ENCODE measurements around the gene CCDC92.
A peak's percentile ranks its signal among the peaks of the same experiment; 100 is the strongest.
"Not testable (repeated sequence)": the region's sequence is repeated elsewhere in the genome, so short reads cannot be mapped to it uniquely, and the experiment has no call there.

Gene CCDC92

DNA sequence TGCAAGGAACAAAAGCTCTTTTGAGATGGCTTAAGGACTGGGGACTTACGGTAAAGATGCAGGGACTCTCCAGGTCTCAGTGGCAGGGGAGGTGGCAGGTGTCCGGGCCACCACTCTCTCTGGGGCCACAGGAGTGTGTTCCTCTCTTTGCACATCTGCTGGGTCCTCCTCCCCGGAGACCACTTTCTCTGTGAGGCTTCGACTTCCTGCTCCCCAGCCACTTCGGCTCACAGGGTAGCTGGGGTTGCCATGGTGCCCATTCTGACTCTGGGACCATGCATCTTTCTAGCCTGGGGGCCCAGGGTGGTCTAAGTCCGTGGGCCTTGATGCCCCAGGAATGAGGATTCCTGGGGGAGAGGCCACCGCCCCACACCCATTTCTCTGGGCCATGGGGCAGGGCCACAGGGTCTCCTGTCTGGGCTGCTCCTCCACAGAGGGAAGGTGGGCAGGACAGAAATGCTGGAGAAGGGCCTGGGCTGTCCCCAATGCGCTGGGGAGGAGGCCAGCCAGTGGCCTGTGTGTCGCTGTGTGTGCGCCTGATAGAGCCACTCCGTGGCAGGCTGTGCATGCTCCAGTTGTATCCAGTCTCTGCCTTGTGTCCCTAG, 38.5 kb downstream of the CCDC92 start:
- DNase-seq = no peak

GRCh38 chr12:123933214-123933613, 39.4 kb downstream of the CCDC92 start:
- DNase-seq = no peak

DNA sequence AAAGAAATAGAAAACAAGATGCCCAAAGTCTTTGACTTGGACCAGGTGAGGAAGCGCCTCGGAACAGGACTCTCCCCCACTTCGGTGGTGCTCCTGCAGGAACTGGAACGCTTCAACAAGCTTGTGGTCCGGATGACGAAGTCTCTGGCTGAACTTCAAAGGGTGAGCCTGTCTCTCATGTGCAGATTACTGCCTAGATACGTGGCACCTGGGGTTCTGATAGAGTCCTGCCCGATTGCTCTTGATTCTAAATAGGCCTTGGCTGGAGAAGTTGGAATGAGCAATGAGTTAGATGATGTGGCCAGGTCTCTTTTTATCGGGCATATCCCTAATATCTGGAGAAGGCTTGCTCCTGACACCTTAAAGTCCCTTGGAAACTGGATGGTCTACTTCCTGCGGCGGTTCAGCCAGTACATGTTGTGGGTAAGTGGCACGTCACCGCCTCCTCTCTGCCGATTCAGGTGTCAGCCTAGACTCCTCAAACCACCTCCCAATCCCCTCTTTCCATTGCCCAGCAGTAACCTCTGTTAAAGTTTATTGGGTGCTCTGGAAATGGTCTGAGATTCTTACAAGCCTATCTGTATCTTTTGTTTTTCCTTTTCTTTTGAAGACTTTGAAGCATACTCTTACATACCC, 40.8 kb downstream of the CCDC92 start:
- DNase-seq = no peak

DNA sequence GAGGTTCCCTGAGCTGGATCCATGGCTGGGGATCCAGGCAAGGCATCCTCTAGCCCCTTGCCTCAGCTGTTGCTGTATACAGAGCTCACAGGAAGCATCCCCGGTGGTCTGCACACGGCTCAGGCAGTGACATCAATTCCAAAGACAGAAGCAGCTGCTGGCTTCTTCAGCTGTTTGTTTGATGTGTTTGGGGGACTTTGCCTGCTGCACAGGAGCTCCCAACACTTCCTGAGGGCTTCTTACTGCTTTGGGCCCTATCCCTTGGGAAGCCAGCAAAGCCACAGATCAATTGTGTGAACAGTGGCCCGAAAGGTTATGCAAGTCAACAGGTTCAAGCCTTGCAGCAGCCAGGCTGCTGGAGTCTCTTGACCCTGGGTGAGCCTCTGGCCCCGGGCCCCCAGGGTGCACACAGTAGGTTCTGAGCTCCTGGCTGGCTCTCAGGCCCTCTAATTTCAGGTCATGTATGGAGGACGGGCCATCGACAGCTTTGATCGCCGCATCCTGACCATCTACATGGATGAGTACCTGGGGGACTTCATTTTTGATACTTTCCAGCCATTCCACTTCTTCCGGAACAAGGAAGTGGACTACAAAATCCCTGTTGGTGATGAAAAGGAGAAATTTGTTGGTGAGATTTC, 42.6 kb downstream of the CCDC92 start:
- DNase-seq = no peak

- no peak for DNase-seq
Measured at GRCh38 chr12:123928897-123929296, 43.7 kb downstream of the CCDC92 start.

- peak; percentile 37 for DNase-seq
Measured at GRCh38 chr12:123928274-123928865, 44.3 kb downstream of the CCDC92 start.

GRCh38 chr12:123924539-123924938, 48.1 kb downstream of the CCDC92 start:
- no peak for DNase-seq

GRCh38 chr12:123923927-123924326, 48.7 kb downstream of the CCDC92 start:
- DNase-seq = no peak

DNA sequence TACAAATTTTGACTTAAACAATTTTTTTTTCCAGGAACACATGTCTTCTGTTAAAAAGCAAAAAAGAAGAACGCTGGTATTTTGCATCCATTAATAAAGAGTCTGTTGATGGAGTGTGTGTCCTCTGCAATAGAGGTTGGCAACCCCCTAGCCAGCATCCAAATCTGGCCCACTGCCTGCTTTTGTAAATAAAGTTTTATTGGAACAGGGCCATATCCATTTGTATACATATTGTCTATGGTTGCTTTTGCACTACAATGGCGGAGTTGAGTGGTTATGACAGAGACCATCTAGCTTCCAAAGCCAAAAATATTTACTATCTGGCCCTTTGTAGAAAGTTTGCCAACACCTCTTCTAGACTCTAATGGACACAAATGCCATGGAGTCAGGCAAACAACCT, 49.6 kb downstream of the CCDC92 start:
- no peak for DNase-seq

DNA sequence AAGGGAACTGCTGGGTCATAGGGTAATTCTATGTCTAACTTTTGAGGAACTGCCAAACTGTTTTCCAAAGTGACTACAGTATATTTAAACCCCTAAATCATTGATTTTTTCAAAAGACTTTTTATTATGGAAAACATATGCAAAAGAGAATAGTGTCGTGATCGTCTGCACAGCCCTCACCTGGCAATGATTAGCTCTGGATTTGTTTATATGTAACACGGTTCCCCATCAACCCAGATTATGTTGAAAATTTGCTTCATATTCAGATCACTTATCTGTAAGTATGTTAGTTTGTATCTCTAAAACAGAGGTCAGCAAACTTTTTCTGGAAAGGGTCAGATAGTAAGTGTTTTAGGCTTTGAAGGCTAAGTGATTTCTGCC, 52.7 kb downstream of the CCDC92 start:
- DNase-seq = no peak

DNA sequence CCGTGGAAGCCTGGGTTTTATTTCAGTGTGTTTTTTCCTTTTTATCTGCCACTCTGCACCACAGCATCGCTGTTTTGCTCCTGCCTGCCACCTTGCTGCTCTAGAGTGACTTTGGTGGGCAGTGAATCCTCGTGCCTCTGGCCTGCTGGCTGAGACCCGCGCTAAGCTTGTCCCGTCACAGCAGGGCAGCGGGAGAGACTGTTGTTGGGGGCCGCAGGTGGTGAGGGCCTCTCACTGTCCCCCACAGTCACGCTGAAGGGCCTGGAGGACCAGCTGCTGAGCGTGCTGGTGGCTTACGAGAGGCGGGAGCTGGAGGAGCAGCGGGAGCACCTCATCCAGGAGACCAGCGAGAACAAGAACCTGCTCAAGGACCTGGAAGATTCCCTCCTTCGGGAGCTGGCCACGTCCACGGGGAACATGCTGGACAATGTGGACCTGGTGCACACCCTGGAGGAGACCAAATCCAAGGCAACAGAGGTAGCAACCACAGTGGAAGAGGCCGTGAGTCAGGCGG, 55.2 kb downstream of the CCDC92 start:
- DNase-seq = no peak

DNA sequence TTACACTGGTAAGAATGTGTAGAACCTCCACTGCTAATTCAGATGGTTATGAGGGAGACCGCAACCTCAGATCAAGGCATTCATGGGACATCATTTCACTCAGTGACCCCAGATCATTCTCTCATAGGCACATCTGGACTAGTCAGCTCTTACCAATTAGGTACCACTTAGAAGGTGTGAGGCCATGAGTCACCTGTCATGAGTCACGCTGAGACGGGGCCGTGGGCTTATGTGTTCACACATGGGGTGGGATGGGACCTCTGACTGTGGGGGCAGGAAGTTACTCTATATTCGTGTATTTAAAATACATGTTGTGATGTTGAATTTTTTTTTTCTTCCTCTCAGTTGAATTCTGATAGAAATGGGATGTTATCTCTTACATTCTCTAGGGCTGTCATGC, 55.9 kb downstream of the CCDC92 start:
- DNase-seq = no peak

GRCh38 chr12:123914726-123915333, 57.8 kb downstream of the CCDC92 start:
- no peak for DNase-seq

DNA sequence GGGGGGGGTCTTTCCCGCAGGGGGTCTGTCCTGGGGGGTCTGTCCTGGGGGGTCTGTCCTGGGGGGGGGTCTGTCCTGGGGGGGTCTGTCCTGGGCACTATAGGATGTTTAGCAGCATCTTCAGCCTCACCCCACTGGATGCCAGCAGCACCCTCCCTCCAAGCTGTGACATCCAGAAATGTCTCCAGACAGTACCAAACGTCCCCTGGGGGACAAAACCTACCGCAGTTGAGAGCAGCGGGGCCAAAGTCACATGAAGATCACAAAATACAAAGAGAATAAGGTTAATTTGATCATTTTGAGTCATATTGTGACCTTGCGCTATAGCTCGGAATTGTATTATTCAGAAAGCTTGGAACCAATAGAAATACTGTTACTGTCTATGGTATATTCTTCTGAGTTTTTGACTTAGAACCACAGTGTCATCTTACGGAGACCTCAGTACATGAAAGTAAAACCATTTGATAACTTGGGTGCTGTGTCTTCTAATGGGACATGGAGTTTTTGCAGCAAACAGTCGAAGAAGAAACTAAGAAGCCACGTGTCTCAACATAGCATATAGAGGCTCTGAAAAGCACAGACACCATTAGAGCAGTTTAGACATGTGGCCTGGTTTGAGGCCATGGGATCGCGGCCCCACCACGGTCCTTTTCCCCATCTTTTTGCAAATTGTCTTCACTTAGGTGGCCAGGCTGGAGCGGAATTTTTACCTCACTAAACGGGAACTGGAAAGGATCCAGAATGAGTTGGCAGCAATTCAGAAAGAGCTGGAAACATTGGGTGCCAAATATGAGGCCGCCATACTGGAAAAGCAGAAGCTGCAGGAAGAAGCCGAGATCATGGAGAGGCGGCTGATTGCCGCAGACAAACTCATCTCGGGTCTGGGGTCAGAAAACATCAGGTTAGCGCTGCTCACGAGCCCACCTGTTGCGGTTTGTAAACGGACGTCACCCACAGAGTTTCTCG, 59.9 kb downstream of the CCDC92 start:
- DNase-seq = peak; percentile 75

GRCh38 chr12:123911672-123912409, 60.8 kb downstream of the CCDC92 start:
- DNase-seq = not testable (repeated sequence)

- no peak for DNase-seq
Measured at GRCh38 chr12:123910761-123911193, 61.9 kb downstream of the CCDC92 start.

DNA sequence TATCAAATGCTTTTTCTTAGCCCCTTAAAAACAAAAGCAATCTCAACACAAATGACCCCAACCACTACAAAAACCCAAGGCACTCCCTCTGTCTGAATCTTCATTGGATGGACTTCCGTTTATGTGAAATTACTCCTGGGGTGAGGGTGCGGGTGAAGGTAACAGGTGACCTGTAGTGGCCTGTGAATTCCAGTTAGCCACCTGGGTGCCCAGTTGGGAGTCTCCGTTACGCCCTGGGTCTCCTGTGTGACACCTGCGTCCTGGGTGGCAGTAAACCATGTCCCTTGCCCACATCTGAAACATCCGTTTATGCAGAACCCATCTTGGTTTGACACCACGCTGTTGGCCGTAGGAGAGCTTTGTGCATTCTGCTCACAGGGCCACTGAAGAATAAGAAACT, 62.6 kb downstream of the CCDC92 start:
- DNase-seq = no peak

- DNase-seq = peak; percentile 83
Measured at GRCh38 chr12:123908884-123909725, 63.5 kb downstream of the CCDC92 start.

DNA sequence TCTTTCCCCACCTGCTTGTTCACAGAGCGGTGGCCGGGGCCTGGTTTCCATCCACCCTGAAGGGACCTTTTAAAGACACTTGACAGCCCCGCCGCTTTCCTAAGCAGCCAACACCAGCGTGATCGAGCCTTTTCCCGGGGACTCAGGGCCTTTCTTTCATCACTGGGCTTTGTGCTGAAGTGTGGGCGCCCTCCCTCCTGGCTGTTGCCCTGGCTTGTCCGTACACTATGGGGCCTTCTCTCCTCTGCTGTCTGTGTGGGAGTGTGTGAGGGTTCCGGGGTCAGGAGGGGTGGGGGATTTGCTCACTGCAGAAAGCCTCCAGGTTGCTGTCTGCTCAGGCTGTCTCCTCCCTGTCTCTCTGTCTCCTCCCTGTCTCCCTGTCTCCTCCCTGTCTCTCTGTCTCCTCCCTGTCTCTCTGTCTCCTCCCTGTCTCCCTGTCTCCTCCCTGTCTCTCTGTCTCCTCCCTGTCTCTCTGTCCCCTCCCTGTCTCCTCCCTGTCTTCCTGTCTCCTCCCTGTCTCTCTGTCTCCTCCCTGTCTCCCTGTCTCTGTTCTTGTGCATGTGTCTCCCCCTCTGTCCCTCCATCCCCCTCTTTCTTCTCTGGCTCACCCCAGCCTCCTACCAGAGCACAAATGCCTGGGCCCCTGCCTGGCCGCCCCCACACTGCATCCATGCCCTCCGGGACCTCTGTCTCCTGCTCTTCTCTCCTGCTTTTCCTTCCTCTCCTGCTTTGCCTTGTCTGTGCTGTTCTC, 64.7 kb downstream of the CCDC92 start:
- DNase-seq = no peak
